OCI-LY3 (cell line): ENCODE results near the gene PCSK2.

Experiments
- H2AFZ ChIP-seq: fragments of 200-600, 300-600 bp; shearing (Covaris generic); 2 replicates; pipeline ENCODE4 v1.6.0; 2014; ENCODE audit warnings: antibody characterized with exemption, low read depth, low read length
- H3K27ac ChIP-seq: fragments of 200-600, 300-600 bp; sonication (generic); 2 replicates; pipeline ENCODE4 v1.5.1; 2014; ENCODE audit warnings: mild to moderate bottlenecking, low read length, moderate library complexity, mixed read lengths
- H3K27me3 ChIP-seq: fragments of 200-600, 300-600 bp; sonication (generic); 2 replicates; pipeline ENCODE4 v1.6.1; 2014; ENCODE audit warnings: low read depth, low read length, mixed read lengths
- H3K36me3 ChIP-seq: fragments of 200-600, 300-600 bp; sonication (generic); replicated peaks from 2 replicates; pipeline ENCODE3; 2014; ENCODE audit warnings: low read depth, low read length, mixed read lengths
- H3K4me1 ChIP-seq: fragments of 300-600, 200-600 bp; sonication (generic); 2 replicates; pipeline ENCODE4 v1.6.1; 2014; ENCODE audit warnings: low read length, mixed read lengths
- H3K4me2 ChIP-seq: fragments of 200-600, 300-600 bp; sonication (generic); 2 replicates; pipeline ENCODE4 v1.6.1; 2014; ENCODE audit warnings: low read length, mixed read lengths
- H3K4me3 ChIP-seq: fragments of 300-600, 200-600 bp; sonication (generic); 2 replicates; pipeline ENCODE4 v1.5.1; 2014; ENCODE audit warnings: antibody characterized with exemption, mild to moderate bottlenecking, low read length, moderate library complexity
- H3K79me2 ChIP-seq: fragments of 300-600, 200-600 bp; shearing (Covaris generic); 2 replicates; pipeline ENCODE4 v1.6.1; 2014; ENCODE audit warnings: mild to moderate bottlenecking, low read length, mixed read lengths
- H3K9ac ChIP-seq: fragments of 300-600, 200-600 bp; shearing (Covaris generic); 2 replicates; pipeline ENCODE4 v1.6.0; 2014; ENCODE audit warnings: mild to moderate bottlenecking, low read length, moderate library complexity
- H3K9me3 ChIP-seq: fragments of 200-600, 300-600 bp; shearing (Covaris generic); 2 replicates; pipeline ENCODE4 v1.6.1; 2014; ENCODE audit warnings: low read length, mixed read lengths; ENCODE audit not compliant: insufficient read depth
- H4K20me1 ChIP-seq: fragments of 200-600, 300-600 bp; sonication (generic); 2 replicates; pipeline ENCODE4 v1.6.1; 2016; ENCODE audit warnings: low read length, mixed read lengths; ENCODE audit not compliant: insufficient read depth
- EZH2phosphoT487 ChIP-seq: fragments of 200-600 bp; shearing (Covaris generic); IDR thresholded peaks from 2 replicates; pipeline ENCODE4 v1.6.1; 2018; ENCODE audit warnings: antibody characterized with exemption, mixed run types, low read depth
- TF ChIP-seq, protein P1 (sequence below): fragments of 200-600, 300-600 bp; sonication (generic); IDR thresholded peaks from 2 replicates; pipeline ENCODE4 v1.5.1; 2014; ENCODE audit warnings: antibody characterized with exemption, low read length, low read depth

The PCSK2 gene

DNA sequence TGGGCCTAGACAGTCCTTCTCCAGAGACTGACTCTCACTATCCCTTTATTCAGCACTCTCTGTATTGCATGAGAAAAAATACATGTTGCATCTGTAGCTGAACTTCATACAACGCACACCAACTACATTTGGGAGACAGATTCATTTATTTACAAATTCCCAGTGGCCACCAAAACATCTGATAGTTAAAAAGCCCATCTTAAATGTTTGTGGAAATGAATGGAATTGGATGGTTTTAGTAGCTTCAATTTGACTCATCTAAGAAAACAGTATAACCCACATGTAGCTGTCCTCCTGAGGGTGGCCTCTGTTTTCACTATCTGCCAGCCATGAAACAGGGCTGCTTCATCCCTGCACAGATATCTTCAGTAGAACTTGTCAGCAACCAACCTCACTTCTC is 116.3 kb downstream of the PCSK2 start:
- no peaks in the 10 kb centered on the region for H4K20me1 ChIP-seq
- H3K27me3 ChIP-seq = peaks cover 44% of the 10 kb centered on the region
- H3K9me3 ChIP-seq = no peaks in the 10 kb centered on the region
- H3K79me2 ChIP-seq = no peaks in the 10 kb centered on the region
- H3K36me3 ChIP-seq = no peaks in the 10 kb centered on the region
- no peaks in the 10 kb centered on the region for H3K4me1 ChIP-seq
- H2AFZ ChIP-seq = no peak overlapping the region
- H3K4me2 ChIP-seq = no peak overlapping the region
- H3K4me3 ChIP-seq = no peak overlapping the region
- H3K9ac ChIP-seq = no peak overlapping the region
- TF ChIP-seq, protein P1, sequence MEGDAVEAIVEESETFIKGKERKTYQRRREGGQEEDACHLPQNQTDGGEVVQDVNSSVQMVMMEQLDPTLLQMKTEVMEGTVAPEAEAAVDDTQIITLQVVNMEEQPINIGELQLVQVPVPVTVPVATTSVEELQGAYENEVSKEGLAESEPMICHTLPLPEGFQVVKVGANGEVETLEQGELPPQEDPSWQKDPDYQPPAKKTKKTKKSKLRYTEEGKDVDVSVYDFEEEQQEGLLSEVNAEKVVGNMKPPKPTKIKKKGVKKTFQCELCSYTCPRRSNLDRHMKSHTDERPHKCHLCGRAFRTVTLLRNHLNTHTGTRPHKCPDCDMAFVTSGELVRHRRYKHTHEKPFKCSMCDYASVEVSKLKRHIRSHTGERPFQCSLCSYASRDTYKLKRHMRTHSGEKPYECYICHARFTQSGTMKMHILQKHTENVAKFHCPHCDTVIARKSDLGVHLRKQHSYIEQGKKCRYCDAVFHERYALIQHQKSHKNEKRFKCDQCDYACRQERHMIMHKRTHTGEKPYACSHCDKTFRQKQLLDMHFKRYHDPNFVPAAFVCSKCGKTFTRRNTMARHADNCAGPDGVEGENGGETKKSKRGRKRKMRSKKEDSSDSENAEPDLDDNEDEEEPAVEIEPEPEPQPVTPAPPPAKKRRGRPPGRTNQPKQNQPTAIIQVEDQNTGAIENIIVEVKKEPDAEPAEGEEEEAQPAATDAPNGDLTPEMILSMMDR = no peak
- TF ChIP-seq EZH2phosphoT487 = no peak
- no peak overlapping the region for H3K27ac ChIP-seq

DNA sequence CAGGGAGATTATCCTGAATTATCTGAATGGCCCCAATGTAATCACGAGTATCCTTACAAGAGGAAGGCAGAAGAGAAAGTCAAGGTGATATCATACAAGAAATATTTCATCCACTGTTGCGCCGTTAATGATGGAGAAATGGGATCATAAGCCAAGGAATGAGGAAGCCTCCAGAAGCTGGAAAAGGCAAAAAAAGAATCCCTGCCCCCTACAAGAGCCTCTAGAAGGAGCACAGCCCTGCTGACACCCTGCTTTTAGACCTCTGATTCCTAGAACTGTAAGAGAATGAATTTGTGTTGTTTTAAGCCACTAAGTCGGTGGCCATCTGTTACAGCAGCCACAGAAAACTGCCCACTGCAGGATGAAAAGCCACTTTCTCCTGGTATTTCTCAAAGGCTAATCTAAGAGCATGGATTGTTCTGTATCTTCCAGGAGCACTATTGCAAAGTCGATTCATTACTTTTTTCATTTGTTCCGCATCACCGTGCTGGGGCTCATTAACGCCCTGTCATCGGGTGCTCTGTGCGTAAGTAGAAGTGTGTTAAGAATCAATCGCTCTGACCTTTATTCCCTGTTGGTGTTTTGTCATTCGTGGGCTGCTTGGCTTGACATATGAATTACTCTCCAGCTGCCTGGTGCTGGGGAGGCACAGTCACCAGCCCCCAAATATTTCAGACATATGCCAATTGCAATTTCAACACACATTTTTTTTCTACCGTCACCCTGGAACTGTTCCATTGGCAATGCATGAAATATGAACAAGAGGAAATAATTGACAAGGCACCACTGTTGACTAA is 117.0 kb downstream of the PCSK2 start:
- Histone ChIP-seq H3K27me3 (peaks cover 40% of the 10 kb centered on the region), H3K9me3 (no peaks in the 10 kb centered on the region), H3K4me1 (no peaks in the 10 kb centered on the region), H3K4me2 (no peak overlapping the region), H4K20me1 (no peaks in the 10 kb centered on the region), H3K27ac (no peak overlapping the region), H3K9ac (no peak overlapping the region), H3K4me3 (no peak overlapping the region), H3K79me2 (no peaks in the 10 kb centered on the region), H3K36me3 (no peaks in the 10 kb centered on the region), H2AFZ (no peak overlapping the region)
- no peak for TF ChIP-seq EZH2phosphoT487
- TF ChIP-seq, protein P1 = no peak

DNA sequence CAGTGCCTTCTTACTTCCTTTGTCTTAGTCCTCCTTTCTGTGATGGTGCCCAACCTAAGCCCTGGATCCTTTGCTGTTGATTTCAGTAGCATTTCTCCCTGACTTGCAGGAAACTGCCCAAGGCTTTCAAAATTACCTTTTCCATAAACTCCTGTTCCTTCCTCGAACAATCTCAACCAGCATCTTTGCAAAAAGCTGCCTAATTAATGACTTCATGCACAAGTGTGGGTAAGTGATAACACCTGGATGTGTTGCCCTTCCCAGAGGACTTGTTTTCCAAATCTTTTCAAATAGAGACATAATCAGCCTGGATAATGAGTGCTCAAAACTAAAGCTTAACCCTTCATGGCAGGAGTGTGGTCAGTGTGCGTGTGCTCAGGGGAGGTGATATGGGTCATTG is 118.0 kb downstream of the PCSK2 start:
- Histone ChIP-seq H3K4me3 (no peak overlapping the region), H3K36me3 (no peaks in the 10 kb centered on the region), H3K79me2 (no peaks in the 10 kb centered on the region), H3K27ac (no peak overlapping the region), H4K20me1 (no peaks in the 10 kb centered on the region), H2AFZ (no peak overlapping the region), H3K4me1 (no peaks in the 10 kb centered on the region), H3K27me3 (peaks cover 31% of the 10 kb centered on the region), H3K9ac (no peak overlapping the region), H3K4me2 (no peak overlapping the region), H3K9me3 (no peaks in the 10 kb centered on the region)
- TF ChIP-seq EZH2phosphoT487 = no peak
- TF ChIP-seq, protein P1 = no peak

- Histone ChIP-seq H3K27ac (no peak overlapping the region), H3K4me1 (no peaks in the 10 kb centered on the region), H3K9ac (no peak overlapping the region), H3K79me2 (no peaks in the 10 kb centered on the region), H2AFZ (no peak overlapping the region), H3K9me3 (no peaks in the 10 kb centered on the region), H3K36me3 (no peaks in the 10 kb centered on the region), H3K4me2 (no peak overlapping the region), H4K20me1 (no peaks in the 10 kb centered on the region), H3K27me3 (peaks cover 28% of the 10 kb centered on the region), H3K4me3 (no peak overlapping the region)
- TF ChIP-seq, protein P1 = no peak
- TF ChIP-seq EZH2phosphoT487 = no peak
Observed at GRCh38 chr20:17345321-17345720, 118.5 kb downstream of the PCSK2 start.
